Middle frontal gyrus (tissue), 1 donor: ENCODE results near the gene SKP1.

Source experiments
- DNase-seq: peaks from one replicate; pipeline ENCODE4 v3.0.0-alpha.2; 2015; ENCODE audit warnings: low spot score; ENCODE audit errors: extremely low spot score

SKP1 gene

GRCh38 chr5:134143944-134144941 is 32.5 kb downstream of the SKP1 start:
- DNase-seq, result no peak

- no peak for DNase-seq
These were observed 33.3 kb downstream of the SKP1 start for GRCh38 chr5:134143431-134143830.

- no peak for DNase-seq
These were observed 33.9 kb downstream of the SKP1 start for GRCh38 chr5:134142806-134143205.

- DNase-seq, result no peak
These were observed 34.7 kb downstream of the SKP1 start for GRCh38 chr5:134142052-134142451.

- no peak for DNase-seq
These were observed 35.3 kb downstream of the SKP1 start for GRCh38 chr5:134141331-134142050.

- DNase-seq, result no peak
These were observed 36.1 kb downstream of the SKP1 start for GRCh38 chr5:134140530-134141201.

- DNase-seq, result no peak
These were observed 36.8 kb downstream of the SKP1 start for GRCh38 chr5:134139891-134140469.

GRCh38 chr5:134139377-134139851 is 37.3 kb downstream of the SKP1 start:
- no peak for DNase-seq

- DNase-seq, result no peak
These were observed 38.1 kb downstream of the SKP1 start for GRCh38 chr5:134138416-134139376.

GRCh38 chr5:134136771-134137170 is 40.0 kb downstream of the SKP1 start:
- no peak for DNase-seq

GRCh38 chr5:134136221-134136631 is 40.5 kb downstream of the SKP1 start:
- no peak for DNase-seq

GRCh38 chr5:134135091-134135655 is 41.6 kb downstream of the SKP1 start:
- DNase-seq, result no peak

GRCh38 chr5:134133995-134134541 is 42.7 kb downstream of the SKP1 start:
- DNase-seq, result no peak

GRCh38 chr5:134133188-134133994 is 43.4 kb downstream of the SKP1 start:
- DNase-seq, result no peak

GRCh38 chr5:134132372-134133187 is 44.2 kb downstream of the SKP1 start:
- DNase-seq, result no peak

- DNase-seq, result no peak
These were observed 45.0 kb downstream of the SKP1 start for GRCh38 chr5:134131578-134132350.

GRCh38 chr5:134131165-134131564 is 45.6 kb downstream of the SKP1 start:
- no peak for DNase-seq
